Mesenchymal stem cell (in vitro differentiated cells and primary cell): ENCODE results near the gene MSI2.

Experiments
- DNase-seq: peaks from one replicate; pipeline ENCODE4 v3.0.0-alpha.2; 2013
- H2AFZ ChIP-seq: one replicate; pipeline ENCODE4 v1.6.1; 2013; ENCODE audit warnings: low read depth, mild to moderate bottlenecking, control low read depth, inconsistent platforms, low read length, moderate library complexity
- H2AK5ac ChIP-seq: 2 replicates; pipeline ENCODE4 v1.6.1; 2013; ENCODE audit warnings: low read length, moderate library complexity, mild to moderate bottlenecking, inconsistent platforms; ENCODE audit not compliant: severe bottlenecking
- H2BK120ac ChIP-seq: one replicate; pipeline ENCODE4 v1.6.1; 2013; ENCODE audit warnings: low read depth, mild to moderate bottlenecking, inconsistent platforms, low read length, moderate library complexity
- H2BK12ac ChIP-seq, 2 experiments: one replicate each; pipeline ENCODE4 v1.6.1; 2013; ENCODE audit warnings: inconsistent platforms in 2 of 2, low read length in 2 of 2, mild to moderate bottlenecking in 2 of 2, moderate library complexity in 2 of 2, control low read depth in 1 of 2
- H2BK15ac ChIP-seq: one replicate; pipeline ENCODE4 v1.6.1; 2013; ENCODE audit warnings: mild to moderate bottlenecking, low read depth, inconsistent platforms; ENCODE audit not compliant: poor library complexity, severe bottlenecking
- H2BK5ac ChIP-seq: 2 replicates; pipeline ENCODE4 v1.6.1; 2013; ENCODE audit warnings: low read depth, mild to moderate bottlenecking, low read length, control low read depth, inconsistent platforms; ENCODE audit not compliant: poor library complexity, severe bottlenecking
- H3K14ac ChIP-seq, 2 experiments: one replicate each; pipeline ENCODE4 v1.6.1; 2013; ENCODE audit warnings: inconsistent platforms in 2 of 2, low read length in 2 of 2, control low read depth in 1 of 2, mild to moderate bottlenecking in 1 of 2, moderate library complexity in 1 of 2
- H3K18ac ChIP-seq, 2 experiments: one replicate each; pipeline ENCODE4 v1.6.1; 2013; ENCODE audit warnings: inconsistent platforms in 2 of 2, low read length in 2 of 2, control low read depth in 1 of 2, low read depth in 1 of 2, mild to moderate bottlenecking in 1 of 2
- H3K23ac ChIP-seq, 2 experiments: one replicate each; pipeline ENCODE4 v1.6.1; 2013; ENCODE audit warnings: inconsistent platforms in 2 of 2, low read length in 2 of 2, mild to moderate bottlenecking in 2 of 2, moderate library complexity in 2 of 2, control low read depth in 1 of 2
- H3K27ac ChIP-seq: 2 replicates; pipeline ENCODE4 v1.5.1; 2013; ENCODE audit warnings: mild to moderate bottlenecking, moderate library complexity, low read length, control low read depth, inconsistent platforms; ENCODE audit not compliant: poor library complexity, severe bottlenecking
- H3K27me3 ChIP-seq, 2 experiments: 2 replicates each; pipeline versions ENCODE4 v1.6.1 to v1.7.0; 2013; ENCODE audit warnings: low read length in 2 of 2, mild to moderate bottlenecking in 2 of 2, moderate library complexity in 2 of 2, control low read depth in 1 of 2, inconsistent platforms in 1 of 2; ENCODE audit not compliant: control insufficient read depth in 1 of 2, insufficient read depth in 1 of 2
- H3K36me3 ChIP-seq, 2 experiments: 2 replicates each; pipeline versions ENCODE4 v1.6.1 to v1.7.0; 2013; ENCODE audit warnings: low read length in 2 of 2, control low read depth in 1 of 2, inconsistent platforms in 1 of 2, low read depth in 1 of 2, mild to moderate bottlenecking in 1 of 2; ENCODE audit not compliant: insufficient read depth in 2 of 2, control insufficient read depth in 1 of 2
- H3K4ac ChIP-seq, 2 experiments: one replicate each; pipeline ENCODE4 v1.6.1; 2013; ENCODE audit warnings: inconsistent platforms in 2 of 2, low read length in 2 of 2, mild to moderate bottlenecking in 2 of 2, moderate library complexity in 2 of 2, control low read depth in 1 of 2, low read depth in 1 of 2
- H3K4me1 ChIP-seq: 2 replicates; pipeline ENCODE4 v1.6.1; 2013; ENCODE audit warnings: low read depth, low read length, control low read depth; ENCODE audit not compliant: control insufficient read depth, insufficient read depth
- H3K4me2 ChIP-seq: 2 replicates; pipeline ENCODE4 v1.6.1; 2013; ENCODE audit warnings: low read length, mild to moderate bottlenecking, inconsistent platforms; ENCODE audit not compliant: poor library complexity, severe bottlenecking
- H3K4me3 ChIP-seq, 2 experiments: 2 replicates each; pipeline versions ENCODE4 v1.5.1 to v1.7.0; 2013; ENCODE audit warnings: low read length in 2 of 2, mild to moderate bottlenecking in 2 of 2, control low read depth in 1 of 2, low read depth in 1 of 2; ENCODE audit not compliant: insufficient read depth in 1 of 2
- H3K79me1 ChIP-seq: replicated peaks from 2 replicates; pipeline ENCODE4 v1.6.1; 2013; ENCODE audit warnings: mild to moderate bottlenecking, control low read depth, low read length, inconsistent platforms; ENCODE audit not compliant: poor library complexity, severe bottlenecking
- H3K9ac ChIP-seq: 2 replicates; pipeline ENCODE4 v1.7.0; 2013; ENCODE audit warnings: mild to moderate bottlenecking, low read length, moderate library complexity
- H3K9me3 ChIP-seq: 2 replicates; pipeline ENCODE4 v1.7.0; 2013; ENCODE audit warnings: mild to moderate bottlenecking, low read length; ENCODE audit not compliant: control insufficient read depth
- H4K8ac ChIP-seq: one replicate; pipeline ENCODE4 v1.6.1; 2013; ENCODE audit warnings: inconsistent platforms, mild to moderate bottlenecking, low read length, moderate library complexity
- H4K91ac ChIP-seq: one replicate; pipeline ENCODE4 v1.6.1; 2013; ENCODE audit warnings: mild to moderate bottlenecking, low read length, inconsistent platforms
- WGBS: methylation state at CpG from one replicate; pipeline ENCODE4 v1.1.7; 2013; ENCODE audit warnings: mixed read lengths; 5-methylcytosine and 5-hydroxymethylcytosine counted together

MSI2 gene

GRCh38 chr17:57584050-57584551 is 327.8 kb downstream of the MSI2 start:
- Histone ChIP-seq H3K14ac (no peak overlapping the region), H3K27me3 (peaks cover 0 to 43% of the 10 kb centered on the region in 2 experiments), H2AFZ (no peak overlapping the region), H3K4me1 (peaks cover 13% of the 10 kb centered on the region), H4K8ac (peak overlapping the region; percentile 38), H3K27ac (no peak overlapping the region), H2AK5ac (no peak overlapping the region), H2BK12ac (no peak overlapping the region), H3K18ac (no peak overlapping the region), H2BK15ac (no peak overlapping the region), H3K9ac (no peak overlapping the region), H2BK5ac (no peak overlapping the region), H3K23ac (no peak overlapping the region), H3K36me3 (peaks cover 0 to 9% of the 10 kb centered on the region in 2 experiments), H3K4me2 (no peak overlapping the region), H3K4me3 (no peak overlapping the region), H3K79me1 (peaks cover 25% of the 10 kb centered on the region), H3K9me3 (no peaks in the 10 kb centered on the region), H4K91ac (no peak overlapping the region), H3K4ac (no peak overlapping the region), H2BK120ac (peak overlapping the region; percentile 19)
- WGBS = 87% methylated on average over 8 of the region's 9 CpGs
- no peak for DNase-seq

- Histone ChIP-seq H4K91ac (no peak overlapping the region), H2BK15ac (no peak overlapping the region), H3K4ac (no peak overlapping the region), H3K4me3 (no peak overlapping the region), H2BK5ac (no peak overlapping the region), H3K23ac (no peak overlapping the region), H4K8ac (no peak overlapping the region), H2BK12ac (no peak overlapping the region), H3K4me1 (peaks cover 13% of the 10 kb centered on the region), H3K4me2 (no peak overlapping the region), H2BK120ac (no peak overlapping the region), H3K27me3 (peaks cover 0 to 43% of the 10 kb centered on the region in 2 experiments), H3K14ac (no peak overlapping the region), H3K36me3 (peaks cover 0 to 9% of the 10 kb centered on the region in 2 experiments), H2AFZ (no peak overlapping the region), H3K79me1 (peaks cover 17% of the 10 kb centered on the region), H2AK5ac (no peak overlapping the region), H3K9me3 (no peaks in the 10 kb centered on the region), H3K18ac (no peak overlapping the region), H3K27ac (no peak overlapping the region), H3K9ac (no peak overlapping the region)
- DNase-seq = no peak
- WGBS = 95% methylated on average over 22 of the region's 22 CpGs
These were observed 329.2 kb downstream of the MSI2 start for GRCh38 chr17:57585341-57586195.

GRCh38 chr17:57586196-57586740 is 329.9 kb downstream of the MSI2 start:
- WGBS = 95% methylated on average over 4 of the region's 5 CpGs
- Histone ChIP-seq H3K4ac (no peak overlapping the region), H2AK5ac (no peak overlapping the region), H2BK5ac (no peak overlapping the region), H3K9ac (no peak overlapping the region), H2BK12ac (no peak overlapping the region), H3K4me2 (no peak overlapping the region), H4K91ac (no peak overlapping the region), H2BK15ac (no peak overlapping the region), H3K18ac (no peak overlapping the region), H3K27ac (no peak overlapping the region), H3K14ac (no peak overlapping the region), H2BK120ac (no peak overlapping the region), H3K79me1 (peaks cover 19% of the 10 kb centered on the region), H3K36me3 (peaks cover 0 to 9% of the 10 kb centered on the region in 2 experiments), H3K23ac (no peak overlapping the region), H2AFZ (no peak overlapping the region), H4K8ac (no peak overlapping the region), H3K4me3 (no peak overlapping the region), H3K9me3 (no peaks in the 10 kb centered on the region), H3K4me1 (peaks cover 13% of the 10 kb centered on the region), H3K27me3 (peaks cover 0 to 43% of the 10 kb centered on the region in 2 experiments)
- DNase-seq = no peak

DNA sequence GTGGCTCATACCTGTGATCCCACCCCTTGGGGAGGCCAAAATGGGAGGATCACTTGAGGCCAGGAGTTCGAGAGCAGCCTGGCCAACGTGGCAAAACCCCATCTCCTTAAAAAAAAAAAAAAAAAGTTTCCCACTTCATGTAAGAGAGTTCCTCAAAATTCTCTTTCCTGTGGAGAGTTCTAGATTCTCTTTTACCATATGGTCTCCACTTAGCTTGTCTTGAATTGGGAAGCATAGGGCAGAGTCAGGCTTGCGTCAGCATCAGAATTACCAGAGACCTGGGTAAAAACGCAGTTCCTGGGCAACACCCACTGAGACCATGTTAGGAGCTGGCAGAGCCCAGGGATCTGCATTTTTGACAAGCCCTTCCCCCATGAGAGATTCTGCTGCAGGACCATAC is 330.4 kb downstream of the MSI2 start:
- Histone ChIP-seq H3K14ac (no peak overlapping the region), H2AK5ac (no peak overlapping the region), H3K4me2 (no peak overlapping the region), H2AFZ (no peak overlapping the region), H3K27me3 (peaks cover 0 to 43% of the 10 kb centered on the region in 2 experiments), H2BK15ac (no peak overlapping the region), H3K9me3 (no peaks in the 10 kb centered on the region), H3K4me1 (peaks cover 13% of the 10 kb centered on the region), H2BK120ac (no peak overlapping the region), H4K8ac (no peak overlapping the region), H3K4me3 (no peak overlapping the region), H3K23ac (no peak overlapping the region), H2BK12ac (no peak overlapping the region), H4K91ac (no peak overlapping the region), H3K79me1 (peaks cover 19% of the 10 kb centered on the region), H3K9ac (no peak overlapping the region), H3K4ac (no peak overlapping the region), H3K27ac (no peak overlapping the region), H2BK5ac (no peak overlapping the region), H3K18ac (no peak overlapping the region), H3K36me3 (peaks cover 0 to 9% of the 10 kb centered on the region in 2 experiments)
- DNase-seq = no peak
- 93% methylated on average over 4 of the region's 4 CpGs for WGBS
